ENCODE measurements around the gene LYZL1. TPM values are rescaled to one million over a fixed set of nuclear protein-coding genes. Genes with fewer than 3 reads are reported as not detected.

The LYZL1 gene
- total RNA-seq, 1 donor from 2014 or later, result not detected

DNA sequence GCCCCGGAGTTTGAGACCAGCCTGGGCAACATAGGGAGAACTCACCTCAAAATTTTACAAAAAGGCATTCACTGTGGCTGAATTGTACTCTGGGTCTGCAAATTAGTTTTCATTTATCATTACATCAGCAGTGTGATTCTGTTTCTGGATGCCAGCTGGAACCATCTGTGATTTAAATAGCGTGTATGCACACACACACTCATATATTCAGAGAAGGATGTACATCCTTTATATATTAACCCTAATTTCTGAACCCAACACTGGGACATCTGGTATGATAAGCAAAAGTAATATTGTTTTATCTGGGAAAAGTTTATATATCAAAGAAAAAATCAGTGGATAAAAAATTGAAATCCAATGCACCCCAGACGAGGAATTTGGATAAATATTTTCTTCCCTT, 33.8 kb upstream of the LYZL1 start:
- no peak overlapping the region for H3K27ac Mint-ChIP-seq

DNA sequence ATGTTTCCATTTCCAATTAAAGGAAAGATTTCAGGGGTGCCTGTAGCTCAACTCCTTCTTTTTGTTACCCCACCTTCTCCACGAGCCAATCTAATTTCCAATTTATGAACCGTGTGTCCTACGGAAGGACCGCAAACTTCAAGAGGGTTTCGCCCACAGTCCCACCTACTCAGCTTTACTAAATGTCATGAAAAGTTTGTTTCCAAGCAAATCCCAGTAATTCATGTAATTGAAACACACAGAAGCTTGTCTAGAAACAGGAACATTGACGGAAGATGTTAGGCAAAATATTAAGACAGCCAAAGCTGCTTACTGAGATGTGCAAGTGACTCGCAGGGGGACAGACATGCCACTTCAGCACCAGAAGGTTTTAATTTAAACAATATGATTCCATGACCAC, 32.9 kb upstream of the LYZL1 start:
- Mint-ChIP-seq H3K27me3 (peaks cover 9% of the 10 kb centered on the region), H3K4me1 (ENCODE audit: low read depth) (peaks cover 31% of the 10 kb centered on the region), H3K27ac (no peak overlapping the region), H3K36me3 (ENCODE audit: insufficient read depth) (no peaks in the 10 kb centered on the region), H3K4me3 (ENCODE audit: low read depth) (no peak overlapping the region), H3K9me3 (ENCODE audit: low read depth) (no peaks in the 10 kb centered on the region)
- TF ChIP-seq, protein P1, sequence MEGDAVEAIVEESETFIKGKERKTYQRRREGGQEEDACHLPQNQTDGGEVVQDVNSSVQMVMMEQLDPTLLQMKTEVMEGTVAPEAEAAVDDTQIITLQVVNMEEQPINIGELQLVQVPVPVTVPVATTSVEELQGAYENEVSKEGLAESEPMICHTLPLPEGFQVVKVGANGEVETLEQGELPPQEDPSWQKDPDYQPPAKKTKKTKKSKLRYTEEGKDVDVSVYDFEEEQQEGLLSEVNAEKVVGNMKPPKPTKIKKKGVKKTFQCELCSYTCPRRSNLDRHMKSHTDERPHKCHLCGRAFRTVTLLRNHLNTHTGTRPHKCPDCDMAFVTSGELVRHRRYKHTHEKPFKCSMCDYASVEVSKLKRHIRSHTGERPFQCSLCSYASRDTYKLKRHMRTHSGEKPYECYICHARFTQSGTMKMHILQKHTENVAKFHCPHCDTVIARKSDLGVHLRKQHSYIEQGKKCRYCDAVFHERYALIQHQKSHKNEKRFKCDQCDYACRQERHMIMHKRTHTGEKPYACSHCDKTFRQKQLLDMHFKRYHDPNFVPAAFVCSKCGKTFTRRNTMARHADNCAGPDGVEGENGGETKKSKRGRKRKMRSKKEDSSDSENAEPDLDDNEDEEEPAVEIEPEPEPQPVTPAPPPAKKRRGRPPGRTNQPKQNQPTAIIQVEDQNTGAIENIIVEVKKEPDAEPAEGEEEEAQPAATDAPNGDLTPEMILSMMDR (IDR thresholded peaks at IDR 0.05; ENCODE audit: unreplicated experiment), result no peak
- DNase-seq (ENCODE audit: low spot score, unreplicated experiment), result no peak

More for the DNA sequence above, 33.8 kb upstream of the LYZL1 start:
- Mint-ChIP-seq H3K9me3 (ENCODE audit: low read depth) (no peaks in the 10 kb centered on the region), H3K4me1 (ENCODE audit: low read depth) (peaks cover 31% of the 10 kb centered on the region), H3K4me3 (ENCODE audit: low read depth) (no peak overlapping the region), H3K36me3 (ENCODE audit: insufficient read depth) (no peaks in the 10 kb centered on the region), H3K27me3 (peaks cover 9% of the 10 kb centered on the region)
- DNase-seq (ENCODE audit: low spot score, unreplicated experiment), result no peak
- TF ChIP-seq, protein P1 (IDR thresholded peaks at IDR 0.05; ENCODE audit: unreplicated experiment), result no peak

DNA sequence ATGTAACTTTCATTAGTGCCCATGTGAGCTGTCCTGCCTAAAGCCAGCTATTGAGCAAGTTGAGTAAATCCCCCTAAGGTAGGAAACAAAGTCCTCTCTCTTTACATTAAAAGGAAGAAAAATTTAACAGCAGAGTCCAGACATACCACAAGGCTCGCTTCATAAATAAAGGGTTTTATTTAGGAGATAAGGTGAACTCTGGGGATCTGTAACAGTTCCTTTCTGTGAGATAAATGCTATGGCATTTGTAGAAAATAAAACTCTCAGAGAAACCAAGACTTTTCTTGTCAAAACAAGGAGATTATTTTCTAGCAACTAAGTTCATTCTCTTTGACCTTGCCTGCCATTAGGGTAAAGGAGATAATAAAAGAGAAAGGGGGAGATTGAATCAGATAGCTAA, 32.3 kb upstream of the LYZL1 start:
- Mint-ChIP-seq H3K4me1 (ENCODE audit: low read depth) (peaks cover 29% of the 10 kb centered on the region), H3K27ac (no peak overlapping the region), H3K27me3 (peaks cover 9% of the 10 kb centered on the region), H3K4me3 (ENCODE audit: low read depth) (no peak overlapping the region), H3K36me3 (ENCODE audit: insufficient read depth) (no peaks in the 10 kb centered on the region), H3K9me3 (ENCODE audit: low read depth) (no peaks in the 10 kb centered on the region)
- TF ChIP-seq, protein P1 (IDR thresholded peaks at IDR 0.05; ENCODE audit: unreplicated experiment), result no peak
- DNase-seq (ENCODE audit: low spot score, unreplicated experiment), result no peak

DNA sequence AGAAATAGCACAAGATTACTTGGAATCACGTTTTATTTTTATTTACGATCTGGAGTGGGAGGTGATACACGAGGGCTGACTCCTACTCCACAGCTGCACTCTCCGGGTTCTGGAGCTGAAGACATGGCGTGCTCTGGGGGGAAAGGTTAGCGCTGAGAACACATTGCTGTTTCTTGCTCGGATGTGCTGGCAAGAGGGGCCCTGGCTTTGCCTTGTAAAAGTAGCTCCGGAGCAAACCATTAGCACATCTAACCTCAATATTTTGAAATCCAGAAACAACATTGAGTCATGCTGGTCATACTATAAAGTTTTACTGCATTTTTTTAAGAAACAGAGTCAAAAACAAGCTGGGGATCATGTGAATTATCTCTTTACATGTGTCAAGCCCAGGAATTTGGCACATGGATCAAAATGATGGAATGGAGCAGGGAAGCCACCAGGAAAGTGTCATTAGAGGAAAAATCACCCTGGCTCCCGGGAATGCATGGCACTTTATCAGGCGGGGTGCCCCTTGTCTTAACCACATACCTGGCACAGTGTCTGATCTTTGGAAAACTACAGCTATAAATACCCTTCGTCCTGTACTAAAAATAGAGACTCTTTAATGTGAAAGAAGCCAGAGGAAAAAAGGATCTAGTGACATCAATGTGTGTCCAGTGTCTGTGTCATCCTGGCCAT, 31.6 kb upstream of the LYZL1 start:
- H3K4me3 Mint-ChIP-seq (ENCODE audit: low read depth), result no peak overlapping the region
- peaks cover 9% of the 10 kb centered on the region for H3K27me3 Mint-ChIP-seq
- peaks cover 29% of the 10 kb centered on the region for H3K4me1 Mint-ChIP-seq (ENCODE audit: low read depth)
- H3K27ac Mint-ChIP-seq, result no peak overlapping the region
- H3K9me3 Mint-ChIP-seq (ENCODE audit: low read depth), result no peaks in the 10 kb centered on the region
- TF ChIP-seq, protein P1 (IDR thresholded peaks at IDR 0.05; ENCODE audit: unreplicated experiment), result no peak
- DNase-seq (ENCODE audit: low spot score, unreplicated experiment), result no peak
- no peaks in the 10 kb centered on the region for H3K36me3 Mint-ChIP-seq (ENCODE audit: insufficient read depth)

DNA sequence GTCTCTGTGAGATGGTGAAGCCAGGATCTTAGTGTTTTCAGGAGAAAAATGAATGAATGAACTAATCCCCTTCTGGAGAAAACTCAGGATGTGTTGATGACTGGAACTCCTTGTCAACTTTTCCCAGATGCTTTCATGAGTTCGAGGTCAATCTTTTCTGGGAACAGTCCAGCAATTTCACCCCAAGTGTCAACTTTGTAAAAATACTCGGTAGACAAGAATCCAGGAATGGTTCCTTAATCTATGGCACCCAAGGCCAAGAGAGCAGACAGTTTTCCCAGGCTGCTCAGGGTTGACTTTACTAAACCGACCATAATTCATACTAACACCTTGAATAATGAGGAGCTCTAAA, 31.1 kb upstream of the LYZL1 start:
- no peak for DNase-seq (ENCODE audit: low spot score, unreplicated experiment)
- H3K4me1 Mint-ChIP-seq (ENCODE audit: low read depth), result peaks cover 29% of the 10 kb centered on the region
- H3K36me3 Mint-ChIP-seq (ENCODE audit: insufficient read depth), result no peaks in the 10 kb centered on the region
- no peak overlapping the region for H3K4me3 Mint-ChIP-seq (ENCODE audit: low read depth)
- peaks cover 6% of the 10 kb centered on the region for H3K27me3 Mint-ChIP-seq
- TF ChIP-seq, protein P1 (IDR thresholded peaks at IDR 0.05; ENCODE audit: unreplicated experiment), result no peak
- H3K27ac Mint-ChIP-seq, result no peak overlapping the region
- no peaks in the 10 kb centered on the region for H3K9me3 Mint-ChIP-seq (ENCODE audit: low read depth)

All from progenitor cell of endocrine pancreas (in vitro differentiated cells).